Measurements from ENCODE around the gene EIF5. TPM values are rescaled to one million over a fixed set of nuclear protein-coding genes. Genes with fewer than 3 reads are reported as not detected.

Gene EIF5
- total RNA-seq, 1 donor from 2014 or later, result 214 TPM

GRCh38 chr14:103343164-103343879, 9.3 kb downstream of the EIF5 start:
- TF ChIP-seq, protein P1, sequence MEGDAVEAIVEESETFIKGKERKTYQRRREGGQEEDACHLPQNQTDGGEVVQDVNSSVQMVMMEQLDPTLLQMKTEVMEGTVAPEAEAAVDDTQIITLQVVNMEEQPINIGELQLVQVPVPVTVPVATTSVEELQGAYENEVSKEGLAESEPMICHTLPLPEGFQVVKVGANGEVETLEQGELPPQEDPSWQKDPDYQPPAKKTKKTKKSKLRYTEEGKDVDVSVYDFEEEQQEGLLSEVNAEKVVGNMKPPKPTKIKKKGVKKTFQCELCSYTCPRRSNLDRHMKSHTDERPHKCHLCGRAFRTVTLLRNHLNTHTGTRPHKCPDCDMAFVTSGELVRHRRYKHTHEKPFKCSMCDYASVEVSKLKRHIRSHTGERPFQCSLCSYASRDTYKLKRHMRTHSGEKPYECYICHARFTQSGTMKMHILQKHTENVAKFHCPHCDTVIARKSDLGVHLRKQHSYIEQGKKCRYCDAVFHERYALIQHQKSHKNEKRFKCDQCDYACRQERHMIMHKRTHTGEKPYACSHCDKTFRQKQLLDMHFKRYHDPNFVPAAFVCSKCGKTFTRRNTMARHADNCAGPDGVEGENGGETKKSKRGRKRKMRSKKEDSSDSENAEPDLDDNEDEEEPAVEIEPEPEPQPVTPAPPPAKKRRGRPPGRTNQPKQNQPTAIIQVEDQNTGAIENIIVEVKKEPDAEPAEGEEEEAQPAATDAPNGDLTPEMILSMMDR (IDR thresholded peaks at IDR 0.05), result no peak
- H3K36me3 Mint-ChIP-seq (ENCODE audit: unreplicated experiment), result peaks cover 61% of the 10 kb centered on the region
- H3K9me3 Mint-ChIP-seq (ENCODE audit: unreplicated experiment), result no peaks in the 10 kb centered on the region
- no peak for DNase-seq (ENCODE audit: extremely low spot score, unreplicated experiment)
- no peaks in the 10 kb centered on the region for H3K27me3 Mint-ChIP-seq (ENCODE audit: unreplicated experiment)
- H3K27ac Mint-ChIP-seq (ENCODE audit: unreplicated experiment), result no peak overlapping the region
- no peak overlapping the region for H3K4me3 Mint-ChIP-seq (ENCODE audit: unreplicated experiment)
- peaks cover 7% of the 10 kb centered on the region for H3K4me1 Mint-ChIP-seq (ENCODE audit: unreplicated experiment)

GRCh38 chr14:103343905-103344797, 10.1 kb downstream of the EIF5 start:
- no peaks in the 10 kb centered on the region for H3K27me3 Mint-ChIP-seq (ENCODE audit: unreplicated experiment)
- H3K4me3 Mint-ChIP-seq (ENCODE audit: unreplicated experiment), result no peak overlapping the region
- peaks cover 53% of the 10 kb centered on the region for H3K36me3 Mint-ChIP-seq (ENCODE audit: unreplicated experiment)
- H3K9me3 Mint-ChIP-seq (ENCODE audit: unreplicated experiment), result no peaks in the 10 kb centered on the region
- H3K4me1 Mint-ChIP-seq (ENCODE audit: unreplicated experiment), result peaks cover 7% of the 10 kb centered on the region
- TF ChIP-seq, protein P1 (IDR thresholded peaks at IDR 0.05), result no peak
- no peak for DNase-seq (ENCODE audit: extremely low spot score, unreplicated experiment)
- no peak overlapping the region for H3K27ac Mint-ChIP-seq (ENCODE audit: unreplicated experiment)

DNA sequence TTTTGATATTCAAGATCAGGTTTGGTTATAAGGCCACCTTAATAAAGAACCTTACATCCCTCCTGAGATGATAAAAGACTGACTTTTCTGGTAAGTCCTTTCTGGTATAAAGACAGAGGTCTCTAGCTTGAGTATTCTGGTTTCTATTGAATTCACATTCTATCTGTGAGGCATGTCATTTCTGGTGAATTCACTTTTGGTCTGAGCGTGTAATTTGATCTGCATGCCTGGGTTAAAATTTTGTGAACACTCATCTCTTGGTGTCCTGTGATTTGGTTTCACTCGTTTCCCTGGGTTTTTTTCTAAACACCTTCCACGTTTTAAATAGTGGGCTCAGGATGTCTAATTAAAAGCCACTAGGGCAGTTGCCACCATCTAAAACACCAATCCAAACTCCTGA, 12.2 kb downstream of the EIF5 start:
- DNase-seq (ENCODE audit: extremely low spot score, unreplicated experiment), result no peak
- Mint-ChIP-seq H3K4me3 (ENCODE audit: unreplicated experiment) (no peak overlapping the region), H3K4me1 (ENCODE audit: unreplicated experiment) (peaks cover 7% of the 10 kb centered on the region), H3K36me3 (ENCODE audit: unreplicated experiment) (peaks cover 34% of the 10 kb centered on the region), H3K27me3 (ENCODE audit: unreplicated experiment) (no peaks in the 10 kb centered on the region), H3K9me3 (ENCODE audit: unreplicated experiment) (no peaks in the 10 kb centered on the region), H3K27ac (ENCODE audit: unreplicated experiment) (no peak overlapping the region)
- TF ChIP-seq, protein P1 (IDR thresholded peaks at IDR 0.05), result no peak

DNA sequence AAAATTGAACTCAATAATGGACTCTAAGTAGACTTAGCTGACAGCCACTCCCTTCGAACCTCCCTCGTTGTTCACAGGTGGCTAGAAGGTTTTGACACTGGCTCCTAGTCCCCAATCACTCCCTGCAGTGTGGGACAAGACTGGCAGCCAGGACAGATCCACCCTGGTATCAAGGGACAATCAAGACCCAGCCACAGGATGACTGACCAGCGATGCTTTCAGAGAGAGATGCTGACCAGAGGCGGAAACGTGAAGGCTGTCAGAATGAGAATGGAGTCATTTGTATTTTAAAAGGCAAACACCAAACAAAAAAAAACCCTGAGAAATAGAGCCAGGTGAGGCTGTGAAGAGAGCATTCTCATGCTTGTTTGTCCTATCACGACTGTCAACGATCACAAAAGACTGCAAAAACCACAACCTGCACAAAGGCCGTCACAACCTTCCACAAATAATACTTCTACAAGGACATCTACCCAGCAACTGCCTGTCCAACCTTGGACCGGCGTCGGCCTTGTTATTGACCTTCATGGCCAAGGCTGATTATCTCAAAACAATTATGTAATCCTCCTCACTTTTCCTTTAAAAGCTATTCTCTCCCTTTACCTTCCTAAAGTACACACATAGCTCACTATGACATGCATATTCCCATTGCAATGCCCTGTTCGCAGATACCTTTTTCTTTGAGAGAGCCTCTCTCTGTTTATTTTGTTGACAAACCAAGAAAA, 13.2 kb downstream of the EIF5 start:
- TF ChIP-seq, protein P1 (IDR thresholded peaks at IDR 0.05), result no peak
- no peak for DNase-seq (ENCODE audit: extremely low spot score, unreplicated experiment)
- H3K27me3 Mint-ChIP-seq (ENCODE audit: unreplicated experiment), result peaks cover 2% of the 10 kb centered on the region
- H3K27ac Mint-ChIP-seq (ENCODE audit: unreplicated experiment), result no peak overlapping the region
- H3K4me3 Mint-ChIP-seq (ENCODE audit: unreplicated experiment), result no peak overlapping the region
- peaks cover 7% of the 10 kb centered on the region for H3K4me1 Mint-ChIP-seq (ENCODE audit: unreplicated experiment)
- H3K9me3 Mint-ChIP-seq (ENCODE audit: unreplicated experiment), result peaks cover 2% of the 10 kb centered on the region
- H3K36me3 Mint-ChIP-seq (ENCODE audit: unreplicated experiment), result peaks cover 25% of the 10 kb centered on the region

Measured in osteocyte (in vitro differentiated cells).